K562 (cell line): Measurements from ENCODE around the gene YWHAB. TPM values are rescaled to one million over a fixed set of nuclear protein-coding genes. Genes with fewer than 3 reads are reported as not detected.

ENCODE experiments used
- ARID2 ChIP-seq: fragments of 450-650 bp; IDR thresholded peaks from 2 replicates; pipeline ENCODE4 v1.6.1; 2017; ENCODE audit warnings: antibody characterized with exemption, mild to moderate bottlenecking
- BDP1 ChIP-seq: IDR thresholded peaks from 3 replicates; pipeline ENCODE4 v1.6.1; 2011; ENCODE audit not compliant: insufficient read length, insufficient read depth
- BRCA1 ChIP-seq, 2 experiments: fragments of 450-650 bp in 1 of 2; sonication (generic) in 1 of 2; formaldehyde crosslinking in 1 of 2; IDR thresholded peaks; 2 replicates each; pipeline versions ENCODE4 v1.5.0 to v1.6.1; 2017 to 2020; ENCODE audit warnings: mild to moderate bottlenecking in 1 of 2, missing genetic modification reagents in 1 of 2
- CBX8 ChIP-seq: fragments of 200-600 bp; sonication (generic); IDR thresholded peaks from 2 replicates; pipeline ENCODE4 v1.6.1; 2012; ENCODE audit warnings: borderline replicate concordance, mixed run types, low read depth, mild to moderate bottlenecking, moderate library complexity, mixed read lengths, low read length, control low read depth, inconsistent platforms; ENCODE audit not compliant: poor library complexity, severe bottlenecking; ENCODE audit errors: extremely low read depth
- CHD1 ChIP-seq: fragments of 200-600 bp; sonication (generic); IDR thresholded peaks from one replicate; pipeline ENCODE4 v1.6.1; 2012; ENCODE audit warnings: mild to moderate bottlenecking, moderate library complexity, low read length, inconsistent platforms
- E2F5 ChIP-seq: sonication (generic); formaldehyde crosslinking; IDR thresholded peaks from 2 replicates; pipeline ENCODE4 v1.8.0; 2022; ENCODE audit warnings: mild to moderate bottlenecking, missing genetic modification reagents
- ETV1 ChIP-seq: fragments of 450-650 bp; conservative IDR thresholded peaks from 2 replicates; pipeline ENCODE4 v1.6.1; 2016; ENCODE audit warnings: missing genetic modification characterization, control low read depth, low read depth, missing compliant biosample characterization
- FIP1L1 ChIP-seq: fragments of 200-400 bp; formaldehyde crosslinking; IDR thresholded peaks from 2 replicates; pipeline ENCODE4 v1.6.1; 2018; ENCODE audit warnings: mild to moderate bottlenecking, low read depth, low read length; ENCODE audit not compliant: poor library complexity, severe bottlenecking
- GABPA ChIP-seq: fragments of 200-800 bp; sonication (Bioruptor generic); conservative IDR thresholded peaks from 2 replicates; pipeline ENCODE4 v1.6.1; 2016; ENCODE audit warnings: low read depth, missing genetic modification characterization, missing compliant biosample characterization
- HIVEP1 ChIP-seq: fragments of 250-450 bp; sonication (Bioruptor Pico); IDR thresholded peaks from 2 replicates; pipeline ENCODE4 v1.4.0; 2020; ENCODE audit warnings: mild to moderate bottlenecking
- HSF4 ChIP-seq: fragments of 250-450 bp; sonication (Bioruptor Pico); IDR thresholded peaks from 2 replicates; pipeline ENCODE4 v2.1.2; 2022; ENCODE audit warnings: mild to moderate bottlenecking, moderate library complexity, borderline replicate concordance
- KLF1 ChIP-seq: fragments of 450-650 bp; IDR thresholded peaks from 2 replicates; pipeline ENCODE4 v1.6.1; 2016; ENCODE audit warnings: missing genetic modification characterization, missing compliant biosample characterization
- NEUROD1 ChIP-seq: fragments of 150-350 bp; IDR thresholded peaks from 2 replicates; pipeline ENCODE4 v1.6.1; 2014; ENCODE audit warnings: borderline replicate concordance, low read length, low read depth; ENCODE audit not compliant: partially characterized antibody
- RBM17 ChIP-seq: fragments of 200-400 bp; formaldehyde crosslinking; IDR thresholded peaks from 2 replicates; pipeline ENCODE4 v1.6.1; 2017; ENCODE audit warnings: low read depth, mild to moderate bottlenecking, low read length, borderline replicate concordance
- RBM25 ChIP-seq: fragments of 200-400 bp; formaldehyde crosslinking; IDR thresholded peaks from 2 replicates; pipeline ENCODE4 v1.6.1; 2018; ENCODE audit warnings: low read length, low read depth, moderate library complexity; ENCODE audit not compliant: severe bottlenecking
- SIN3A ChIP-seq, 2 experiments: fragments of 150-350 bp in 1 of 2; IDR thresholded peaks; 2 replicates each; pipeline ENCODE4 v1.6.1; 2011 to 2016; ENCODE audit warnings: borderline replicate concordance in 2 of 2, low read depth in 2 of 2, low read length in 2 of 2, mild to moderate bottlenecking in 2 of 2, moderate library complexity in 2 of 2; ENCODE audit not compliant: control insufficient read depth in 1 of 2
- SMAD4 ChIP-seq: fragments of 250-450 bp; sonication (Bioruptor Pico); conservative IDR thresholded peaks from 2 replicates; pipeline ENCODE4 v1.8.0; 2021; ENCODE audit warnings: inconsistent platforms, mild to moderate bottlenecking, moderate library complexity
- SMARCC2 ChIP-seq: fragments of 450-650 bp; IDR thresholded peaks from 2 replicates; pipeline ENCODE4 v1.6.1; 2017; ENCODE audit warnings: antibody characterized with exemption, moderate library complexity, mild to moderate bottlenecking, low read depth
- SRSF3 ChIP-seq: fragments of 200-400 bp; formaldehyde crosslinking; IDR thresholded peaks from 2 replicates; pipeline ENCODE4 v1.6.1; 2016; ENCODE audit warnings: mild to moderate bottlenecking, low read length, moderate library complexity; ENCODE audit not compliant: insufficient read depth
- TCF7 ChIP-seq: sonication (generic); IDR thresholded peaks from 2 replicates; pipeline ENCODE4 v1.6.1; 2016; ENCODE audit warnings: antibody characterized with exemption, borderline replicate concordance
- ZBTB7A ChIP-seq: IDR thresholded peaks from 2 replicates; pipeline ENCODE4 v1.6.1; 2011; ENCODE audit warnings: low read depth, mild to moderate bottlenecking, low read length, moderate library complexity, borderline replicate concordance; ENCODE audit not compliant: control insufficient read depth
- ZFP30 ChIP-seq: fragments of 250-450 bp; sonication (Bioruptor Pico); IDR thresholded peaks from 2 replicates; pipeline ENCODE4 v1.8.0; 2022; ENCODE audit warnings: moderate library complexity, mild to moderate bottlenecking, inconsistent platforms, borderline replicate concordance
- ZNF197 ChIP-seq: fragments of 200-800 bp; sonication (Bioruptor generic); IDR thresholded peaks from 2 replicates; pipeline ENCODE4 v1.6.1; 2016; ENCODE audit warnings: low read depth, missing genetic modification characterization, missing compliant biosample characterization
- polyA plus RNA-seq, 8 experiments: library from polyadenylated mRNA; depleted of rRNA in 4 of 8; stranded (reverse) in 5 of 8; unstranded in 3 of 8; fragments of >200 nt; fragmentation: Nextera tagmentation in 2 of 8; fragmentation: Illumina TruSeq in 1 of 8; extraction: Ambion mirVana in 2 of 8; extraction: Trizol in 1 of 8; gene quantifications; 2 replicates each; pipeline versions ENCODE4 v1.2.1 to v1.2.3, GENCODE V29; 2011 to 2014; ENCODE audit warnings: inconsistent platforms in 1 of 8, missing spikeins in 1 of 8
- total RNA-seq, 7 experiments: library from RNA; depleted of rRNA in 6 of 7; stranded (reverse); fragments of >200 nt in 6 of 7; fragmentation: Illumina TruSeq in 2 of 7; extraction: Trizol in 2 of 7; gene quantifications; 2 replicates each; pipeline versions ENCODE4 v1.2.1 to v1.2.3, GENCODE V29; 2011 to 2021; ENCODE audit warnings: low replicate concordance in 1 of 7
- TF ChIP-seq, protein P1 (sequence below): fragments of 250-450 bp; sonication (Bioruptor Pico); IDR thresholded peaks from 2 replicates; pipeline ENCODE4 v1.5.0; 2020; ENCODE audit warnings: mild to moderate bottlenecking, borderline replicate concordance

YWHAB gene
- total and polyA plus RNA-seq, 9 of the 15 experiments (the other 6 are each of a cell fraction or from before 2014, with no cell fraction given): 60.6 to 185 (median 96.1) TPM

- TF ChIP-seq NEUROD1 (peak; percentile 66), SMARCC2 (no peak), KLF1 (tag) (peak; percentile 29; the same call in 1 of the 2 replicates), SIN3A (IDR thresholded peaks at IDR 0.05; ENCODE audit: borderline replicate concordance in 2 of 2, control insufficient read depth in 1 of 2, low read depth in 2 of 2, low read length in 2 of 2) (no peak; a peak in 2 of 4 replicates), CHD1 (peak; percentile 55), CBX8 (no peak), BRCA1 (IDR thresholded peaks at IDR 0.05) (no peak), BRCA1 (CRISPR knock-in tag; IDR thresholded peaks at IDR 0.05) (no peak), TCF7 (no peak), GABPA (peak; percentile 96), HIVEP1 (CRISPR knock-in tag) (no peak), ETV1 (tag) (peak; percentile 55; the same call in 1 of the 2 replicates), E2F5 (CRISPR knock-in tag) (no peak), RBM17 (no peak), RBM25 (peak; percentile 72), SRSF3 (no peak), HSF4 (no peak), FIP1L1 (peak; percentile 78), ZFP30 (CRISPR knock-in tag) (no peak), BDP1 (no peak), ZNF197 (CRISPR knock-in tag) (no peak), ZBTB7A (peak; percentile 86; the same call in 1 of the 2 replicates), ARID2 (no peak), SMAD4 (CRISPR knock-in tag) (peak; percentile 74; the same call in 1 of the 2 replicates)
- TF ChIP-seq, protein P1, sequence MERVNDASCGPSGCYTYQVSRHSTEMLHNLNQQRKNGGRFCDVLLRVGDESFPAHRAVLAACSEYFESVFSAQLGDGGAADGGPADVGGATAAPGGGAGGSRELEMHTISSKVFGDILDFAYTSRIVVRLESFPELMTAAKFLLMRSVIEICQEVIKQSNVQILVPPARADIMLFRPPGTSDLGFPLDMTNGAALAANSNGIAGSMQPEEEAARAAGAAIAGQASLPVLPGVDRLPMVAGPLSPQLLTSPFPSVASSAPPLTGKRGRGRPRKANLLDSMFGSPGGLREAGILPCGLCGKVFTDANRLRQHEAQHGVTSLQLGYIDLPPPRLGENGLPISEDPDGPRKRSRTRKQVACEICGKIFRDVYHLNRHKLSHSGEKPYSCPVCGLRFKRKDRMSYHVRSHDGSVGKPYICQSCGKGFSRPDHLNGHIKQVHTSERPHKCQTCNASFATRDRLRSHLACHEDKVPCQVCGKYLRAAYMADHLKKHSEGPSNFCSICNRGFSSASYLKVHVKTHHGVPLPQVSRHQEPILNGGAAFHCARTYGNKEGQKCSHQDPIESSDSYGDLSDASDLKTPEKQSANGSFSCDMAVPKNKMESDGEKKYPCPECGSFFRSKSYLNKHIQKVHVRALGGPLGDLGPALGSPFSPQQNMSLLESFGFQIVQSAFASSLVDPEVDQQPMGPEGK (CRISPR knock-in tag): no peak
Measured at GRCh38 chr20:44885392-44886265, at the start of gene YWHAB (continued).
